Activated T-helper 1 cell treated with anti-CD3 and anti-CD28 coated beads, Interleukin-12 subunit alpha, Interleukin-12 subunit beta, Interleukin-2, Interleukin-4 antibody, amounts not matched to agents 30 ng/mL and 10 ng/mL and 1 ng/mL, durations not matched to agents 14 hours and 24 hours and 36 hours (primary cell): Measurements from ENCODE around the gene NCOA3. TPM values are rescaled to one million over a fixed set of nuclear protein-coding genes. Genes with fewer than 3 reads are reported as not detected.

Experiments
- DNase-seq: peaks from one replicate; pipeline ENCODE4 v3.0.0; 2021; ENCODE audit warnings: low spot score
- H3K27ac Mint-ChIP-seq: one replicate; pipeline ENCODE4 v1.8.0; 2021; ENCODE audit warnings: mild to moderate bottlenecking, mixed read lengths
- H3K27me3 Mint-ChIP-seq: one replicate; pipeline ENCODE4 v1.8.0; 2022; ENCODE audit warnings: mild to moderate bottlenecking, moderate library complexity, mixed read lengths; ENCODE audit not compliant: insufficient read depth
- H3K36me3 Mint-ChIP-seq: one replicate; pipeline ENCODE4 v1.8.0; 2021; ENCODE audit warnings: low read depth, mixed read lengths
- H3K4me1 Mint-ChIP-seq: one replicate; pipeline ENCODE4 v1.8.0; 2021; ENCODE audit warnings: low read depth, mixed read lengths
- H3K4me3 Mint-ChIP-seq: one replicate; pipeline ENCODE4 v1.8.0; 2021; ENCODE audit warnings: mild to moderate bottlenecking, moderate library complexity, mixed read lengths
- H3K9me3 Mint-ChIP-seq: one replicate; pipeline ENCODE4 v1.8.0; 2021; ENCODE audit warnings: mixed read lengths
- intact Hi-C: fragments of 100-400 bp; cut with micrococcal nuclease; formaldehyde crosslinking; loops from one replicate; pipeline ENCODE4 v1.15.1; 2024
- total RNA-seq: library from RNA; stranded (reverse); gene quantifications from 2 replicates; pipeline ENCODE4 v1.2.3, GENCODE V29; 2022

Gene NCOA3
- total RNA-seq, 1 donor from 2014 or later, result 132 TPM

- Mint-ChIP-seq H3K4me1 (no peaks in the 10 kb centered on the region), H3K36me3 (peaks cover 58% of the 10 kb centered on the region), H3K9me3 (no peaks in the 10 kb centered on the region), H3K27me3 (no peaks in the 10 kb centered on the region), H3K27ac (no peak overlapping the region), H3K4me3 (no peak overlapping the region)
- DNase-seq, result no peak
- intact Hi-C loops, result no loop called here
Observed at GRCh38 chr20:47635256-47635655, 133.6 kb downstream of the NCOA3 start.

GRCh38 chr20:47638851-47639250 lies 137.2 kb downstream of the NCOA3 start:
- no peaks in the 10 kb centered on the region for H3K4me1 Mint-ChIP-seq
- H3K27ac Mint-ChIP-seq, result no peak overlapping the region
- no peaks in the 10 kb centered on the region for H3K9me3 Mint-ChIP-seq
- DNase-seq, result no peak
- H3K4me3 Mint-ChIP-seq, result no peak overlapping the region
- H3K27me3 Mint-ChIP-seq, result no peaks in the 10 kb centered on the region
- peaks cover 63% of the 10 kb centered on the region for H3K36me3 Mint-ChIP-seq
- intact Hi-C loops, result no loop called here

DNA sequence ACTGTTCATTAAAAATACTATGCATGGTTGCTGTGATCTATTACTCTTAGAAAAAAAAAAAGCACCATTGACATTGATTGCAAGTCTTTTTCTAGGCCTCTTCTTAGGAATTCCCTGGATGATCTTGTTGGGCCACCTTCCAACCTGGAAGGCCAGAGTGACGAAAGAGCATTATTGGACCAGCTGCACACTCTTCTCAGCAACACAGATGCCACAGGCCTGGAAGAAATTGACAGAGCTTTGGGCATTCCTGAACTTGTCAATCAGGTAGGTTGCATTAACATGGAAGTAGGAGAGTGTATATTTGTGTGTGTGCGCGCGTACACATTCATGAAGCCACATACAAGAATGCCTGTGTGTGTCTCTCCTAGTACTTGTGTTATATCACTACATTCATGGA lies 140.4 kb downstream of the NCOA3 start:
- H3K36me3 Mint-ChIP-seq, result peaks cover 60% of the 10 kb centered on the region
- H3K27me3 Mint-ChIP-seq, result no peaks in the 10 kb centered on the region
- no peaks in the 10 kb centered on the region for H3K9me3 Mint-ChIP-seq
- peak overlapping the region; percentile 3 for H3K27ac Mint-ChIP-seq
- no peak for DNase-seq
- intact Hi-C loops, result no loop called here
- H3K4me3 Mint-ChIP-seq, result no peak overlapping the region
- H3K4me1 Mint-ChIP-seq, result no peaks in the 10 kb centered on the region

GRCh38 chr20:47642624-47643023 lies 140.9 kb downstream of the NCOA3 start:
- H3K9me3 Mint-ChIP-seq, result no peaks in the 10 kb centered on the region
- intact Hi-C loops, result no loop called here
- H3K4me1 Mint-ChIP-seq, result no peaks in the 10 kb centered on the region
- no peak overlapping the region for H3K27ac Mint-ChIP-seq
- H3K27me3 Mint-ChIP-seq, result no peaks in the 10 kb centered on the region
- no peak for DNase-seq
- H3K36me3 Mint-ChIP-seq, result peaks cover 57% of the 10 kb centered on the region
- H3K4me3 Mint-ChIP-seq, result no peak overlapping the region

DNA sequence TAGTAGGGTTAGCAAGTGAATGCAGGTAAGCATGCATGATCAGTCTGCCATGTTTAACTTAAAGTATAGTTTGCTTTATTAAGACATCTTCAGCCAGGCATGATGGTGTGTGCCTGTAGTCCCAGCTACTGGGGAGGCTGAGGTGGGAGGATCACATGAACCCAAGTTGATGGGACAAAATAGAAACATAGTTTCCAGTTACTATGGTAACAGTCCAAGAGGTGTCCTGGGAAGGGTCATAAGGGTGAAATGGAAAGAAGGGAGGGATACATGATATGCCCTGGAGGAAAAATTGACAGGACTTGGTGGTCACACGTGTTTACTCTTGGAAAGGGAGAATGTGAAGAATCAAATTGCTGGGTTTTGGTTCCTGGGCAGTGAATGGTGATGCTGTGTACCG lies 143.9 kb downstream of the NCOA3 start:
- H3K36me3 Mint-ChIP-seq, result peaks cover 57% of the 10 kb centered on the region
- no peaks in the 10 kb centered on the region for H3K9me3 Mint-ChIP-seq
- no peak overlapping the region for H3K4me3 Mint-ChIP-seq
- no peaks in the 10 kb centered on the region for H3K4me1 Mint-ChIP-seq
- intact Hi-C loops, result no loop called here
- H3K27me3 Mint-ChIP-seq, result no peaks in the 10 kb centered on the region
- no peak for DNase-seq
- H3K27ac Mint-ChIP-seq, result no peak overlapping the region

DNA sequence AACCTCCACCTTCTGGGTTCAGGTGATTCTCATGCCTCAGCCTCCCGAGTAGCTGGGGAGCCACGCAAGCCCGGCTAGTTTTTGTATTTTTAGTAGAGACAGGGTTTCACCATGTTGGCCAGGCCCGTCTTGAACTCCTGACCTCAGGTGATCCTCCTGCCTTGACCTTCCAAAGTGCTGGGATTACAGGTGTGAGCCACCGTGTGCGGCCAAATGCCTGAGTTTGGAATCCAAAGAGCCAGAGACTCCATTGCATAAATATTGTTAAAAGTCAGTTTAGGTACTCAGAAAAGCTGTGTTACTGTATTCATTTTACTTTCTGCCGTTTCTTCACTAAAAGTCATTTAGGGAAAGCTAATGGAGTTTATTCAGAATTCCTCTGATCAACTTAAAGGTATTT lies 146.3 kb downstream of the NCOA3 start:
- Mint-ChIP-seq H3K27me3 (no peaks in the 10 kb centered on the region), H3K27ac (no peak overlapping the region), H3K4me3 (no peak overlapping the region), H3K4me1 (no peaks in the 10 kb centered on the region), H3K9me3 (no peaks in the 10 kb centered on the region), H3K36me3 (peaks cover 61% of the 10 kb centered on the region)
- intact Hi-C loops, result no loop called here
- no peak for DNase-seq

- Mint-ChIP-seq H3K4me3 (no peak overlapping the region), H3K27me3 (no peaks in the 10 kb centered on the region), H3K27ac (no peak overlapping the region), H3K4me1 (no peaks in the 10 kb centered on the region), H3K36me3 (peaks cover 60% of the 10 kb centered on the region), H3K9me3 (no peaks in the 10 kb centered on the region)
- intact Hi-C loops, result no loop called here
- no peak for DNase-seq
Observed at GRCh38 chr20:47648943-47649342, 147.3 kb downstream of the NCOA3 start.

DNA sequence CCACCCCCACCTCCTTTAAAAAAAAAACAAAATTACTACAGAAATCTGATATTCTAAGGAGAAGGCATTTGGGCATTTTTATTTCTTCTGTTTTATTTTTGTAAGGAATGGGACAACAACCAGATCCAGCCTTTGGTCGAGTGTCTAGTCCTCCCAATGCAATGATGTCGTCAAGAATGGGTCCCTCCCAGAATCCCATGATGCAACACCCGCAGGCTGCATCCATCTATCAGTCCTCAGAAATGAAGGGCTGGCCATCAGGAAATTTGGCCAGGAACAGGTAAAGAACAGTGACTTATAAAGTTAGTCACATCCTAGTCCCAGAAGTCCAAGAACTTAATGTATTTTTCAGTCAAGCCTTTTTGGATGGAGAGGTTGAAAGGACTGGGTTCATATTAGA lies 150.6 kb downstream of the NCOA3 start:
- no peaks in the 10 kb centered on the region for H3K4me1 Mint-ChIP-seq

DNA sequence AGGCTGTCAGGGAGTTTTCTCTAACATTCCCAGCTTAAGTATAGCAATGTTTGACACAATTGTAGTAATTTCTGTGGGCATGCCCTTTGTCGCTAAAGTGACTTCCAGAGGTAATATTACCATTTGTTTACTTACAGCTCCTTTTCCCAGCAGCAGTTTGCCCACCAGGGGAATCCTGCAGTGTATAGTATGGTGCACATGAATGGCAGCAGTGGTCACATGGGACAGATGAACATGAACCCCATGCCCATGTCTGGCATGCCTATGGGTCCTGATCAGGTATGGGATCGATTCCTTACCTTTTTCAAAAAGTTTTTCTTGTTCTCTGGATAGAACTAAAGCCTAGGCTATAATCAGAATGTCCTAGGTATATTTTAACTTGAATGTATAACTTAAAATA lies 151.1 kb downstream of the NCOA3 start:
- intact Hi-C loops, result no loop called here
- H3K27me3 Mint-ChIP-seq, result no peaks in the 10 kb centered on the region
- H3K4me3 Mint-ChIP-seq, result no peak overlapping the region
- H3K36me3 Mint-ChIP-seq, result peaks cover 50% of the 10 kb centered on the region
- no peak overlapping the region for H3K27ac Mint-ChIP-seq
- no peaks in the 10 kb centered on the region for H3K4me1 Mint-ChIP-seq
- no peaks in the 10 kb centered on the region for H3K9me3 Mint-ChIP-seq
- no peak for DNase-seq

More for the DNA sequence above, 150.6 kb downstream of the NCOA3 start:
- H3K27me3 Mint-ChIP-seq, result no peaks in the 10 kb centered on the region
- H3K9me3 Mint-ChIP-seq, result no peaks in the 10 kb centered on the region
- H3K36me3 Mint-ChIP-seq, result peaks cover 52% of the 10 kb centered on the region
- no peak overlapping the region for H3K4me3 Mint-ChIP-seq
- intact Hi-C loops, result no loop called here
- DNase-seq, result no peak
- H3K27ac Mint-ChIP-seq, result no peak overlapping the region

DNA sequence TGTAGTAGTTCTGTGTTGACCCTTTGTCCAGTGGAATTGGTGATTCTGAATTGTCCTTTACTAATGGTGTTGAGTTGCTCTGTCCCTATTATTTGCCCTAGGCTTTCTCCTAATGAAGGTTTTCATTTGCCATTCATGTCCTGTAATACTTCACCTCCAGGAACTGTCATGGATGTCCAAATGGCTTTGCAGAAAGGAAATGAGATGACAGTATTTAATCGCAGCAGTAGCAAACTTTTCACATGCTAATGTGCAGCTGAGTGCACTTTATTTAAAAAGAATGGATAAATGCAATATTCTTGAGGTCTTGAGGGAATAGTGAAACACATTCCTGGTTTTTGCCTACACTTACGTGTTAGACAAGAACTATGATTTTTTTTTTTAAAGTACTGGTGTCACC lies 152.2 kb downstream of the NCOA3 start:
- Mint-ChIP-seq H3K4me3 (no peak overlapping the region), H3K4me1 (no peaks in the 10 kb centered on the region), H3K36me3 (peaks cover 50% of the 10 kb centered on the region), H3K27ac (no peak overlapping the region), H3K27me3 (no peaks in the 10 kb centered on the region), H3K9me3 (no peaks in the 10 kb centered on the region)
- intact Hi-C loops, result no loop called here
- DNase-seq, result no peak

DNA sequence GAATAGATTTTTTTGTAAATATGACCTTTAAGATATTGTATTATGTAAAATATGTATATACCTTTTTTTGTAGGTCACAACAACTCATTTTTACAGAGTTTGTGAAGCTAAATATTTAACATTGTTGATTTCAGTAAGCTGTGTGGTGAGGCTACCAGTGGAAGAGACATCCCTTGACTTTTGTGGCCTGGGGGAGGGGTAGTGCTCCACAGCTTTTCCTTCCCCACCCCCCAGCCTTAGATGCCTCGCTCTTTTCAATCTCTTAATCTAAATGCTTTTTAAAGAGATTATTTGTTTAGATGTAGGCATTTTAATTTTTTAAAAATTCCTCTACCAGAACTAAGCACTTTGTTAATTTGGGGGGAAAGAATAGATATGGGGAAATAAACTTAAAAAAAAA lies 152.7 kb downstream of the NCOA3 start:
- intact Hi-C loops, result no loop called here
- no peak for DNase-seq
- Mint-ChIP-seq H3K36me3 (peaks cover 49% of the 10 kb centered on the region), H3K4me1 (no peaks in the 10 kb centered on the region), H3K27me3 (no peaks in the 10 kb centered on the region), H3K4me3 (no peak overlapping the region), H3K9me3 (no peaks in the 10 kb centered on the region), H3K27ac (no peak overlapping the region)

- Mint-ChIP-seq H3K4me3 (no peak overlapping the region), H3K27ac (no peak overlapping the region), H3K27me3 (no peaks in the 10 kb centered on the region), H3K36me3 (peaks cover 49% of the 10 kb centered on the region), H3K9me3 (no peaks in the 10 kb centered on the region), H3K4me1 (no peaks in the 10 kb centered on the region)
- intact Hi-C loops, result no loop called here
- DNase-seq, result no peak
Observed at GRCh38 chr20:47655635-47656034, 153.9 kb downstream of the NCOA3 start.

- no peaks in the 10 kb centered on the region for H3K4me1 Mint-ChIP-seq
- intact Hi-C loops, result no loop called here
- no peaks in the 10 kb centered on the region for H3K9me3 Mint-ChIP-seq
- no peak overlapping the region for H3K4me3 Mint-ChIP-seq
- H3K27me3 Mint-ChIP-seq, result no peaks in the 10 kb centered on the region
- no peak for DNase-seq
- H3K36me3 Mint-ChIP-seq, result peaks cover 47% of the 10 kb centered on the region
- H3K27ac Mint-ChIP-seq, result no peak overlapping the region
Observed at GRCh38 chr20:47656318-47656717, 154.6 kb downstream of the NCOA3 start.

- intact Hi-C loops, result no loop called here
- no peaks in the 10 kb centered on the region for H3K9me3 Mint-ChIP-seq
- H3K27me3 Mint-ChIP-seq, result no peaks in the 10 kb centered on the region
- H3K27ac Mint-ChIP-seq, result no peak overlapping the region
- no peak overlapping the region for H3K4me3 Mint-ChIP-seq
- H3K36me3 Mint-ChIP-seq, result peaks cover 30% of the 10 kb centered on the region
- DNase-seq, result no peak
- H3K4me1 Mint-ChIP-seq, result peaks cover 11% of the 10 kb centered on the region
Observed at GRCh38 chr20:47659904-47660601, 158.4 kb downstream of the NCOA3 start.
